ENCODE results near the gene C1orf21.

The C1orf21 gene

DNA sequence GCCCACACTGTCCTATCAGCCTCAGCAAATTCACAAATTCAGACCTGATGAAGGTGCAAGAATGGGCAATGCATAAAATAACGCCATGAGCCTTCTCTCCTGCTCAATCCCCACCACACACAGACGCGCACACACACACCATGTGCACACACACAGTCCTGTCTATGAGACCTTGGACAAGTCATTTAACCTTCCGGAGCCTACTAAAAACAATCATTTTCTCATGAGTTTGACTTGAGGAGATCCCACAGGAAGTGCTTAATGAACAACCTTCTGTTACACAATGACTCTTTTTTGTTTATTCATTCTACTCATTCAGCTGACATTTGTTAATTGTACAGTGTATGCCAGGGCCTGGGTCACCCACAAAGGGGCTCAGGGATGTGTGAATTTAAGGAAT, 242.4 kb downstream of the C1orf21 start:
- Mint-ChIP-seq H3K4me3 (no peak overlapping the region), H3K27ac (no peak overlapping the region), H3K4me1 (ENCODE audit: low read depth in 2 of 2) (peaks cover 0 to 3% of the 10 kb centered on the region in 2 donors), H3K27me3 (peaks cover 0 to 6% of the 10 kb centered on the region in 2 donors), H3K36me3 (ENCODE audit: insufficient read depth) (peaks cover 2% of the 10 kb centered on the region), H3K9me3 (no peaks in the 10 kb centered on the region)
- DNase-seq, result no peak
- ATAC-seq (replicated peaks), result no peak

- no peak overlapping the region for H3K4me3 Mint-ChIP-seq
- no peaks in the 10 kb centered on the region for H3K4me1 Mint-ChIP-seq (ENCODE audit: low read depth in 2 of 2)
- DNase-seq, result no peak
- H3K9me3 Mint-ChIP-seq, result no peaks in the 10 kb centered on the region
- ATAC-seq (replicated peaks), result no peak
- H3K36me3 Mint-ChIP-seq (ENCODE audit: insufficient read depth), result peaks cover 2% of the 10 kb centered on the region
- no peak overlapping the region for H3K27ac Mint-ChIP-seq
- peaks cover 0 to 6% of the 10 kb centered on the region in 2 donors for H3K27me3 Mint-ChIP-seq
Observed at GRCh38 chr1:184630679-184631060, 243.8 kb downstream of the C1orf21 start.

- ATAC-seq (replicated peaks), result no peak
- no peaks in the 10 kb centered on the region for H3K27me3 Mint-ChIP-seq
- H3K4me3 Mint-ChIP-seq, result no peak overlapping the region
- H3K36me3 Mint-ChIP-seq (ENCODE audit: insufficient read depth), result no peaks in the 10 kb centered on the region
- no peaks in the 10 kb centered on the region for H3K4me1 Mint-ChIP-seq (ENCODE audit: low read depth in 2 of 2)
- no peaks in the 10 kb centered on the region for H3K9me3 Mint-ChIP-seq
- H3K27ac Mint-ChIP-seq, result no peak overlapping the region
- no peak for DNase-seq
Observed at GRCh38 chr1:184632415-184633175, 245.8 kb downstream of the C1orf21 start.

DNA sequence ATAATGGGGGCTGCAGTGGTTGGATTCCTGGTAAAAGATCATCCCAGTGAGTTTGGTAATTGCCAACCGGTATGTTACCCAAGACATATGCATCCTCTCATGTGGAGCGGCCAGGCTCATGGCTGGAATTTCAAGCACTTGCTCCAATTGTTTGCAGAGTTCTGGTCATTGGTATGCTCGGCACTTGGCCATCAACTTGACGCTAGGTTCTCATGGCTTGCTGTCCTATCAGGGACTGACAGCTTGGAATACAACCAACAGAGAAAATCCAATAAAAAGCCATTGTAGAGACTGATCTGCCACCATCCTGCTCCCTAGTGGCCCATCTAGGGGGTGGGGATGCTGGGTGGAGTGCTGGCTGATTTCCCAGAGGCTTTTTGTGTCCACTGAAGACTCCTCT, 247.0 kb downstream of the C1orf21 start:
- Mint-ChIP-seq H3K27ac (no peak overlapping the region), H3K9me3 (no peaks in the 10 kb centered on the region), H3K4me1 (ENCODE audit: low read depth in 2 of 2) (no peaks in the 10 kb centered on the region), H3K27me3 (peaks cover 0 to 5% of the 10 kb centered on the region in 2 donors), H3K4me3 (no peak overlapping the region), H3K36me3 (ENCODE audit: insufficient read depth) (peaks cover 3% of the 10 kb centered on the region)
- no peak for DNase-seq
- ATAC-seq (replicated peaks), result no peak

DNA sequence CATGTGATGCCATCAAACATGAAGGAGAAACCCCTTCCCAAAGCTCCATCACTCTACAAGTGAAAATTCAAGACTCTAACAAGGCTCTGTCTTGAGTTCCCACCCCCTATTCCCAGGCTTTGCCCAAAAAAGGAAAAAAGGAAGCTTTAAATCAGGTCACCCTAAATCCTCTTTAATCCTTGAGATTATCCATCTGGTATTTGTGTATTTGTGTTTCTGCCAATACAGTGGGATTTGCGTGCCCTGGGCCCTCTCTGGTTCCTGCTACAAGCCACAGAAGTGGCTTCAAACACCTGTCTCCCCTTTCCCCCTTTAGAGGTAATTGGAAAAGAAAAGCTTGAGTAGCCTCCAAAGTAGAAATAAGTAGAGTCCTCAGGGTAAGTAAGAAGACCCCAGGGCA, 247.5 kb downstream of the C1orf21 start:
- ATAC-seq (replicated peaks) (no peak), DNase-seq (no peak)
- Mint-ChIP-seq H3K27me3 (peaks cover 0 to 8% of the 10 kb centered on the region in 2 donors), H3K27ac (no peak overlapping the region), H3K4me3 (no peak overlapping the region), H3K36me3 (ENCODE audit: insufficient read depth) (peaks cover 3% of the 10 kb centered on the region), H3K9me3 (no peaks in the 10 kb centered on the region), H3K4me1 (ENCODE audit: low read depth in 2 of 2) (no peaks in the 10 kb centered on the region)

DNA sequence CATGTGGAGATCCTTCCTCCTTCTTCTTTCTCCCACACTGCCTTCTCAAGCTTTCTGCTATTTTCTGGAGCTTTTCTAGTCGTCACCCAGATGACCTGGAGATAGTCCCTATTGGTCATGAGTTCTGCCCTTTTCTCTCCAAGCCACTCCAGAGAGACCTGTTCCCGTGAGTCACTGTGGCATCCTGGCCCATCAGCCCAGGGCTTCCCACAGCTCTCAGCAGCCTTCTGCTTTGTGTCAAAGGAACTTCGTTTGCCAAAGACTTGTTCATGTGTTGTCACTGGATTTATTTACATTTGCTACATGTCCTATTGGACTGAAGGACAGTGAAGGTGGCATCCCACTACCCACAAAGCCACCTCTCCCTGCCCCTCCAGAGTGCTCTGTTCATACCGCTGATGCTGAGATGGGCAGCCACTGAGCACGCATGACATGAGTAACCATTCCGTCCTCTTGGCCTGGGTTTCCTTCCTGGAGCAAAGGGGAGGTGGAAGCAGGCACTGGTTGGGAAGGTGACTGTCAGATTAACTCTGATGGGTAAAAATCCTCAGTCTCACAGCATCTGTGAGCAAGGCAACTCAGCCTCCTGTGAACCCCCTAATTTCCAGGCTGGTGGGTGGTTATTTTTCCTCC, 248.6 kb downstream of the C1orf21 start:
- H3K27me3 Mint-ChIP-seq, result peaks cover 0 to 11% of the 10 kb centered on the region in 2 donors
- ATAC-seq (replicated peaks) (no peak), DNase-seq (no peak)
- H3K27ac Mint-ChIP-seq, result no peak overlapping the region
- H3K36me3 Mint-ChIP-seq (ENCODE audit: insufficient read depth), result peaks cover 6% of the 10 kb centered on the region
- no peak overlapping the region for H3K4me3 Mint-ChIP-seq
- H3K9me3 Mint-ChIP-seq, result no peaks in the 10 kb centered on the region
- no peaks in the 10 kb centered on the region for H3K4me1 Mint-ChIP-seq (ENCODE audit: low read depth in 2 of 2)

GRCh38 chr1:184635980-184636431, 249.2 kb downstream of the C1orf21 start:
- Mint-ChIP-seq H3K9me3 (no peaks in the 10 kb centered on the region), H3K27me3 (peaks cover 0 to 16% of the 10 kb centered on the region in 2 donors), H3K36me3 (ENCODE audit: insufficient read depth) (peaks cover 6% of the 10 kb centered on the region), H3K4me3 (no peak overlapping the region), H3K4me1 (ENCODE audit: low read depth in 2 of 2) (no peaks in the 10 kb centered on the region), H3K27ac (peak overlapping the region in 1 of 2 donors; percentile 7)
- ATAC-seq (replicated peaks), result no peak
- no peak for DNase-seq

DNA sequence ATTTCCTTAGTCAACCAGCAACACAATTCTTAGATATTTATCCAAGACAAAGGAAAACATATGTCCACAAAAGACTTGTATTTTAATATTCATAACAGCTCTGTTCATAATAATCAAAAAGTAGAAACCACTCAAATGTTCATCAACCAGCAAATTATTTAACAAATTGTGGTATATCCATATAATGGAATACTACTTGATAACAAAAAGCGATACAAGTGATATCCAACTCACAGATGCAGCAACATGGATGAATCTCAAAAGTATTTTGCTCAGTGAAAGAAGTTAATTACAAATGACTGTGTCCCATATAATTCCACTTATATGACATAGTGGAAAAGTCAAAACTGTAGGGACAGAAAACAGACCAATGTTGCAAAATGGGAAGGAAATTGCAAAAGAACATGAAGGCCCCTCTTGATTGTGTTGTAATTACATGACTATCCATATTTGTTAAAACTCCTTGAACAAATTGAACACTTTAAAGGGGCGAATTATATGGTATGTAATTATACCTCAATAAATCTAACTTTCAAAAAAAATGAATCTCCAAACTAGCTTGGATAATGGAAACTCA, 250.9 kb downstream of the C1orf21 start:
- no peaks in the 10 kb centered on the region for H3K9me3 Mint-ChIP-seq
- H3K27ac Mint-ChIP-seq, result no peak overlapping the region
- no peak for ATAC-seq (replicated peaks)
- no peaks in the 10 kb centered on the region for H3K4me1 Mint-ChIP-seq (ENCODE audit: low read depth in 2 of 2)
- peaks cover 5 to 34% of the 10 kb centered on the region in 2 donors for H3K27me3 Mint-ChIP-seq
- no peak overlapping the region for H3K4me3 Mint-ChIP-seq
- peaks cover 6% of the 10 kb centered on the region for H3K36me3 Mint-ChIP-seq (ENCODE audit: insufficient read depth)
- no peak for DNase-seq

DNA sequence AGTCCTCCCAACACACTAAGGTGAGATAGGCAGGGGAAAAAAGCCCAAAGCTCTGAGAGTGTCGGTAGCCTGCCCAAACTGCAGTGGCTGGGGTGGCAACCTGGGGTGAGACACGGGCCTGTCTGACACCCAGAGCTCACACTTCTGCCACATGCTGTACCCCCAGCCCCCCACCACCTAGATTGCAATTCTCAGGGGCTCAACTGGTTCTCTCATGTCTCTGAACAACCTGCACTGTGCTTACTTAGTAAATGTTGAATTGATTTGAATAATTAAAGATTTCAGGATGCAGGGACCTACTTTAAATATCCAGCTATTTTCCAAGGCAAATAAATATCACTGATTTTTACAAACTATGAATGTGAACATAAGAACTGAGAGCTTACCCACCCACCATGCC, 252.4 kb downstream of the C1orf21 start:
- H3K9me3 Mint-ChIP-seq, result no peaks in the 10 kb centered on the region
- H3K4me1 Mint-ChIP-seq (ENCODE audit: low read depth in 2 of 2), result no peaks in the 10 kb centered on the region
- ATAC-seq (replicated peaks), result peak; percentile 12
- no peak overlapping the region for H3K27ac Mint-ChIP-seq
- no peak overlapping the region for H3K4me3 Mint-ChIP-seq
- no peak for DNase-seq
- H3K36me3 Mint-ChIP-seq (ENCODE audit: insufficient read depth), result peaks cover 6% of the 10 kb centered on the region
- peaks cover 7 to 47% of the 10 kb centered on the region in 2 donors for H3K27me3 Mint-ChIP-seq

DNA sequence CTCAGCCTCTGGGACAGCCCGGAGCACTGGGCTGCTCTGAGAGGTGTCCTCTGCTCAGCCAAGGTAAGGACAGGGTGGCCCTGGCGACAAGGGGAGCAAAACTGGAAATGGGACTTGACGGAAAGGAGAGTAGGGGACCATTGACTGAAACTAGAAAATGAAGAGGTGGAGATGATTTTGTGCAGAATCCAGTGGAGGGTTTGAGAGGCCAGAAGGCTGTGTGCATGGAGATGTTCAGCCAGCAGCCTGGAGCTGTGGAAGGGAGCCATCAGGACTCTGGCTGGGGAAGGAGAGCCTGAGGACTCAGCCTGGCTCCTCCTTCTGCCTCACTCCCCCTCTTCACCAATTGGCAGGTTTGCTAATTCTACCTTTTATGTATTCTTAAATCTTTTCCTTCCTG, 253.7 kb downstream of the C1orf21 start:
- Mint-ChIP-seq H3K9me3 (no peaks in the 10 kb centered on the region), H3K27me3 (peaks cover 12 to 58% of the 10 kb centered on the region in 2 donors), H3K36me3 (ENCODE audit: insufficient read depth) (peaks cover 6% of the 10 kb centered on the region), H3K27ac (no peak overlapping the region), H3K4me3 (no peak overlapping the region), H3K4me1 (ENCODE audit: low read depth in 2 of 2) (no peaks in the 10 kb centered on the region)
- no peak for ATAC-seq (replicated peaks)
- no peak for DNase-seq

DNA sequence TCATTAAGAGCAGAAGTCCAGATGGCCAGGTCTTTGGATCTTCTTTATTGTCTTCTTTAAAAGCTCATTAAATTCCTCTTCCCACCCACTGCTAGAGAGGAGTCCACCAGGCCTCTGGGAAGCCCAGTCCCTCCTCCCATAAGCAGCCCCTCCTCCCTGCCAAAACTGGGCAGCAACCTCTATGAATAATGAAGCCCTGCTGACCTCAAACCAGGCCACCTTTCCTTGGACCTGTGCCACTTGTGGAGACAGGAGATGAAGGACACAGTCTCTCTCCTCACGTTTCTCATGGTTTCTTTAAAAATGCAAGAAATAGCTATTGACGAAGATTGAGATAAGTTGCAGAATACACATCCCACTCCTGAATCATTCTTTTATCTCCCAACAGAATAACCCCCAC, 255.1 kb downstream of the C1orf21 start:
- Mint-ChIP-seq H3K4me3 (no peak overlapping the region), H3K27ac (no peak overlapping the region)

DNA sequence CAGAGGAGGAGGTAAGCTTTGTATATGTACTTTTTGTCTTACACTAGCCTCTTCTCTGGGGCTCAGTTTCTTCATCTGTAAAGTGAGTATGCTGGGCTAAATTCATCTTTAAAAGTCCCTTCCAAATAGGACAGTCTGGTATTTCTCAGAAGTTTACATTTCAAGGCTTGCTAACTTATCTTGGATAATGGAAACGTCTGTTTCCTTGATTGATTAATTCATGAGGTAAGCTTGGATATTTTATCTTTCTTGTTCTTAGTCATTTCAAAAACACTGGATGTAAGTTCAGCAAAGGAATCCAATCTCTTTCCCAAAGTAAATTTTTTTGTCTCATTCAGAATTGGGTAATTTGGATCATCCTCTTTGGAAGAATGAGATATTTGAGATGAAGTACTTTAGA, 256.8 kb downstream of the C1orf21 start:
- H3K4me3 Mint-ChIP-seq, result no peak overlapping the region
- no peak for DNase-seq
- H3K9me3 Mint-ChIP-seq, result no peaks in the 10 kb centered on the region
- peaks cover 12 to 82% of the 10 kb centered on the region in 2 donors for H3K27me3 Mint-ChIP-seq
- no peak overlapping the region for H3K27ac Mint-ChIP-seq
- ATAC-seq (replicated peaks), result no peak
- H3K4me1 Mint-ChIP-seq (ENCODE audit: low read depth in 2 of 2), result no peaks in the 10 kb centered on the region
- H3K36me3 Mint-ChIP-seq (ENCODE audit: insufficient read depth), result peaks cover 3% of the 10 kb centered on the region

More for the DNA sequence above, 255.1 kb downstream of the C1orf21 start:
- Mint-ChIP-seq H3K27me3 (peaks cover 12 to 69% of the 10 kb centered on the region in 2 donors), H3K36me3 (ENCODE audit: insufficient read depth) (peaks cover 6% of the 10 kb centered on the region), H3K4me1 (ENCODE audit: low read depth in 2 of 2) (no peaks in the 10 kb centered on the region), H3K9me3 (no peaks in the 10 kb centered on the region)
- no peak for ATAC-seq (replicated peaks)
- no peak for DNase-seq

DNA sequence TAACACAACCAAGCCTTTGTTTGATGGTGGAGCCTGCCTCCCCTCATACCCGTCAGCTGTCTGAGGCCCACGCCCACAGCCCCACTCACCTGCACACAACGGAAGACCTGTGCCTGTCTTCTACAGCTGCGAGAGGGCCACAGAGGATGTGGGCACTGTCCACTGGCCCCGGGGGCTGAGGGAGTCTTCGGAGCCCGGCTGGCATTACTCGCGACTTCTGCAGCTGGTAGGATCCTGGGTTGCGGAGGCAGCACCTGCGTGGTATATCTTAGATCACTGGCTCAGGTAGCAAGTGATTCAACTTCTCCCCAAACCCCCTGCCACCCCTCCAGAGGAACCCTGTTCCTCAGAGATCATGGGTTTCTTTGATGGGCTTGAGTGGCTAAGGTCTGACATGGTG, 257.9 kb downstream of the C1orf21 start:
- Mint-ChIP-seq H3K4me3 (no peak overlapping the region), H3K9me3 (no peaks in the 10 kb centered on the region), H3K27me3 (peaks cover 19 to 89% of the 10 kb centered on the region in 2 donors), H3K4me1 (ENCODE audit: low read depth in 2 of 2) (no peaks in the 10 kb centered on the region), H3K27ac (no peak overlapping the region), H3K36me3 (ENCODE audit: insufficient read depth) (peaks cover 2% of the 10 kb centered on the region)
- no peak for DNase-seq
- ATAC-seq (replicated peaks), result no peak

Data from effector memory CD8-positive, alpha-beta T cell (primary cell).